Endothelial cell of umbilical vein (primary cell): ENCODE data around the gene NFATC1. TPM values are rescaled to one million over a fixed set of nuclear protein-coding genes. Genes with fewer than 3 reads are reported as not detected.

Source experiments
- BruUV-seq: library from RNA; stranded (reverse); fragments of 400-500 nt; replicated peaks from 2 replicates; lab custom pipeline; 2021; lab: Mats Ljungman, UMichigan
- CTCF ChIA-PET: fragments of 300-600, 350-600 bp; sonication (Branson Sonifier 250); formaldehyde crosslinking; loops from one replicate; lab custom pipeline; 2021; ENCODE audit warnings: antibody characterized with exemption, inconsistent platforms; lab: Charles Lee
- POLR2A ChIA-PET: fragments of 300-600, 350-600 bp; sonication (Branson Sonifier 250); formaldehyde crosslinking; loops from one replicate; lab custom pipeline; 2021; ENCODE audit warnings: antibody characterized with exemption, inconsistent platforms; lab: Charles Lee
- DNase-seq: peaks from one replicate; pipeline ENCODE4 v3.0.0-alpha.2; 2011; ENCODE audit warnings: low read depth, low spot score
- FAIRE-seq: peaks from 2 replicates; lab custom pipeline; 2011; peaks lifted over from hg19 to GRCh38; lab: Jason Lieb, UNC
- H2AFZ ChIP-seq: 2 replicates; pipeline ENCODE4 v1.6.0; 2012; ENCODE audit warnings: low read depth, low read length, control low read depth, inconsistent platforms
- H3K27ac ChIP-seq: 2 replicates; pipeline ENCODE4 v1.5.1; 2011; ENCODE audit warnings: low read depth, mild to moderate bottlenecking, control low read depth, low read length, moderate library complexity; ENCODE audit not compliant: insufficient read depth
- H3K27me3 ChIP-seq, 2 experiments: 2 replicates each; pipeline versions ENCODE4 v1.6.0 to v1.6.1; 2011; ENCODE audit warnings: low read length in 2 of 2, mixed read lengths in 1 of 2; ENCODE audit not compliant: control insufficient read depth in 2 of 2, insufficient read depth in 2 of 2
- H3K36me3 ChIP-seq, 2 experiments: 2 replicates in 1 of 2; 3 replicates in 1 of 2; pipeline ENCODE4 v1.5.1; 2011; ENCODE audit warnings: low read length in 2 of 2, mild to moderate bottlenecking in 1 of 2, moderate library complexity in 1 of 2; ENCODE audit not compliant: control insufficient read depth in 2 of 2, insufficient read depth in 2 of 2; ENCODE audit errors: extremely low read depth in 1 of 2
- H3K4me1 ChIP-seq: 3 replicates; pipeline ENCODE4 v1.5.1; 2011; ENCODE audit warnings: mild to moderate bottlenecking, low read length; ENCODE audit not compliant: control insufficient read depth, insufficient read depth; ENCODE audit errors: extremely low read depth
- H3K4me2 ChIP-seq: 2 replicates; pipeline ENCODE4 v1.6.1; 2011; ENCODE audit warnings: low read length, control low read depth, mixed read lengths; ENCODE audit not compliant: insufficient read depth
- H3K4me3 ChIP-seq, 3 experiments: fragments of 200-600 bp in 1 of 3; sonication (generic), shearing (Covaris generic) in 1 of 3; replicated peaks in 1 of 3; 2 replicates each; pipeline ENCODE4 v1.5.1; 2011 to 2016; ENCODE audit warnings: control low read depth in 3 of 3, low read length in 3 of 3, mild to moderate bottlenecking in 2 of 3, inconsistent platforms in 1 of 3, low read depth in 1 of 3, moderate library complexity in 1 of 3; ENCODE audit not compliant: insufficient read depth in 1 of 3
- H3K79me2 ChIP-seq: 2 replicates; pipeline ENCODE4 v1.6.0; 2012; ENCODE audit warnings: low read length, inconsistent platforms; ENCODE audit not compliant: control insufficient read depth, insufficient read depth
- H3K9ac ChIP-seq: replicated peaks from 2 replicates; pipeline ENCODE3; 2011; ENCODE audit warnings: low read length, control low read depth; ENCODE audit not compliant: insufficient read depth; ENCODE audit errors: extremely low read depth
- H3K9me1 ChIP-seq: replicated peaks from 3 replicates; pipeline ENCODE4 v1.6.0; 2011; ENCODE audit warnings: mild to moderate bottlenecking, low read length; ENCODE audit not compliant: control insufficient read depth, insufficient read depth; ENCODE audit errors: extremely low read depth
- H3K9me3 ChIP-seq: replicated peaks from 2 replicates; pipeline ENCODE4 v1.5.1; 2012; ENCODE audit warnings: low read length, inconsistent platforms; ENCODE audit not compliant: control insufficient read depth, insufficient read depth
- H4K20me1 ChIP-seq: replicated peaks from 2 replicates; pipeline ENCODE3; 2011; ENCODE audit warnings: mild to moderate bottlenecking, low read length; ENCODE audit not compliant: control insufficient read depth, insufficient read depth; ENCODE audit errors: extremely low read depth
- CTCF ChIP-seq, 2 donors: IDR thresholded peaks; 1 replicate in 1 of 2; 2 replicates in 1 of 2; pipeline ENCODE4 v1.5.1; 2011; ENCODE audit warnings: low read length in 2 of 2, mild to moderate bottlenecking in 2 of 2, moderate library complexity in 2 of 2, control low read depth in 1 of 2, inconsistent platforms in 1 of 2, low read depth in 1 of 2; ENCODE audit not compliant: insufficient read depth in 1 of 2; ENCODE audit errors: extremely low read depth in 1 of 2
- EZH2 ChIP-seq: IDR thresholded peaks from 2 replicates; pipeline ENCODE4 v1.6.1; 2012; ENCODE audit warnings: borderline replicate concordance, low read depth, mild to moderate bottlenecking, moderate library complexity, low read length, inconsistent platforms; ENCODE audit not compliant: severe bottlenecking
- FOS ChIP-seq: IDR thresholded peaks from 2 replicates; pipeline ENCODE4 v1.6.1; 2011; ENCODE audit warnings: mild to moderate bottlenecking, low read length, moderate library complexity, borderline replicate concordance; ENCODE audit not compliant: insufficient read depth
- GATA2 ChIP-seq: IDR thresholded peaks from 2 replicates; pipeline ENCODE4 v1.7.0; 2011; ENCODE audit warnings: low read depth, mild to moderate bottlenecking, moderate library complexity, mixed read lengths, low read length; ENCODE audit not compliant: insufficient read length, insufficient read depth
- JUN ChIP-seq: IDR thresholded peaks from 2 replicates; pipeline ENCODE4 v1.6.1; 2011; ENCODE audit warnings: borderline replicate concordance, low read depth; ENCODE audit not compliant: insufficient read length, insufficient read depth
- MYC ChIP-seq: IDR thresholded peaks from one replicate; pipeline ENCODE4 v1.6.1; 2011; ENCODE audit warnings: mild to moderate bottlenecking, low read depth, low read length
- POLR2A ChIP-seq: IDR thresholded peaks from 2 replicates; pipeline ENCODE4 v1.6.1; 2012; ENCODE audit warnings: low read depth, mild to moderate bottlenecking, control low read depth, low read length
- POLR2AphosphoS5 ChIP-seq: IDR thresholded peaks from 2 replicates; pipeline ENCODE4 v1.6.1; 2012; ENCODE audit warnings: low read depth, mild to moderate bottlenecking, control low read depth, low read length, moderate library complexity; ENCODE audit not compliant: insufficient read depth
- dilution Hi-C: fragments of 300-500 bp; cut with MboI; formaldehyde crosslinking; loops from one replicate; pipeline ENCODE4 v1.15.0; 2019; ENCODE audit warnings: low sequenced_read_pairs; ENCODE audit not compliant: extremely low pct_ligation_motif_present
- intact Hi-C: fragments of 100-400 bp; cut with micrococcal nuclease; formaldehyde crosslinking; loops from one replicate; pipeline ENCODE4 v1.10.0; 2022
- polyA plus RNA-seq, 4 experiments: library from polyadenylated mRNA; depleted of rRNA in 3 of 4; stranded (reverse) in 3 of 4; unstranded in 1 of 4; fragments of >200 nt; gene quantifications; 2 replicates each; pipeline versions ENCODE4 v1.2.1 to v1.2.3, GENCODE V29; 2011 to 2012; ENCODE audit warnings: missing spikeins in 1 of 4
- total RNA-seq: library from RNA; stranded (reverse); gene quantifications from 2 replicates; pipeline ENCODE4 v1.2.3, GENCODE V29; 2021
- TF ChIP-seq, protein P1 (sequence below): IDR thresholded peaks from 2 replicates; pipeline ENCODE4 v1.6.1; 2011; ENCODE audit not compliant: insufficient read depth, insufficient read length

NFATC1 gene
- total and polyA plus RNA-seq, 2 donors (not counting 3 experiments of a cell fraction or from before 2014, with no cell fraction given) = 11.1 to 30.0 TPM

DNA sequence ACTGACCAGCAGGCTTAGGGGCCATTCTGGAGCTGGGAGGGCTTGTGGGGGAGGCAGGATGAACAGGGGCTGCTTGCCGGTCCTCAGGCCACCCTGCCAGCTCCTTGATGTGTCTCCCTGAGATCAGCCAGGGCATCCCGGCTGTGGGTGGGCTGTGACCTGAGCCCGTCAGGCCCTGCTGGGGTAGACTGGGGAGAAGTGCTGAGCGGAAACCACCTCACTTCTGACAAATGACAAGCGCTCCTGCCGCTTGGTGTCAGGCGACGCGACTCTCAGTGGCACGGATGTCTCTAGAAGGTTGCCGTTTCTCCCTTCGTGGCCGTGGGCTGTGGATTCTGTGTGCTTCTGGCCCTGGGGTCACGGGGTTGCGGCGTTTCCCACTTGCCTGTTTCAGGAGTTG lies 45.7 kb downstream of the NFATC1 start:
- no peak overlapping the region for H3K4me3 ChIP-seq
- no peaks in the 10 kb centered on the region for H3K9me3 ChIP-seq
- peaks cover 0 to 24% of the 10 kb centered on the region in 2 experiments for H3K36me3 ChIP-seq
- no peak overlapping the region for H3K4me2 ChIP-seq
- no peaks in the 10 kb centered on the region for H3K4me1 ChIP-seq
- no peaks in the 10 kb centered on the region for H3K79me2 ChIP-seq
- ChIA-PET POLR2A (no interaction called here), CTCF (no interaction called here)
- no peaks in the 10 kb centered on the region for H4K20me1 ChIP-seq
- FAIRE-seq (no peak), DNase-seq (no peak)
- intact Hi-C loops = no loop called here
- no peak overlapping the region for H3K27ac ChIP-seq
- H2AFZ ChIP-seq = no peak overlapping the region
- dilution Hi-C loops = no loop called here
- H3K9me1 ChIP-seq = no peaks in the 10 kb centered on the region
- no TSS peak for BruUV-seq
- H3K27me3 ChIP-seq = no peaks in the 10 kb centered on the region
- no peak for TF ChIP-seq POLR2AphosphoS5
- no peak for TF ChIP-seq GATA2
- no peak for TF ChIP-seq POLR2A
- TF ChIP-seq MYC = no peak
- no peak for TF ChIP-seq CTCF (IDR thresholded peaks at IDR 0.05; ENCODE audit: extremely low read depth in 1 of 2, insufficient read depth in 1 of 2, low read depth in 1 of 2, low read length in 2 of 2)
- no peak for TF ChIP-seq EZH2
- TF ChIP-seq JUN = no peak
- TF ChIP-seq FOS = no peak
- TF ChIP-seq, protein P1, sequence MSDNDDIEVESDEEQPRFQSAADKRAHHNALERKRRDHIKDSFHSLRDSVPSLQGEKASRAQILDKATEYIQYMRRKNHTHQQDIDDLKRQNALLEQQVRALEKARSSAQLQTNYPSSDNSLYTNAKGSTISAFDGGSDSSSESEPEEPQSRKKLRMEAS = no peak
- H3K9ac ChIP-seq = no peak overlapping the region
